ENCODE data around the gene AASS.

AASS gene

GRCh38 chr7:122103064-122103463 is 41.0 kb downstream of the AASS start:
- H3K36me3 ChIP-seq (replicated peaks): no peaks in the 10 kb centered on the region
- in situ Hi-C loops (cut with HindIII; ENCODE audit: low pct_ligation_motif_present, low sequenced_read_pairs): no loop called here
- no peak for TF ChIP-seq CTCF (IDR thresholded peaks at IDR 0.05; ENCODE audit: low read depth, low read length, missing control alignments)
- no peaks in the 10 kb centered on the region for H3K27me3 ChIP-seq (replicated peaks)
- H3K4me3 ChIP-seq (ENCODE audit: low read depth, low read length): no peak overlapping the region
- no peak for DNase-seq
- H3K27ac ChIP-seq: no peak overlapping the region

GRCh38 chr7:122100021-122100420 is 44.0 kb downstream of the AASS start:
- Histone ChIP-seq H3K4me3 (ENCODE audit: low read depth, low read length) (no peak overlapping the region), H3K27me3 (replicated peaks) (no peaks in the 10 kb centered on the region), H3K36me3 (replicated peaks) (no peaks in the 10 kb centered on the region), H3K27ac (no peak overlapping the region)
- no peak for TF ChIP-seq CTCF (IDR thresholded peaks at IDR 0.05; ENCODE audit: low read depth, low read length, missing control alignments)
- no peak for DNase-seq
- in situ Hi-C loops (cut with HindIII; ENCODE audit: low pct_ligation_motif_present, low sequenced_read_pairs): no loop called here

DNA sequence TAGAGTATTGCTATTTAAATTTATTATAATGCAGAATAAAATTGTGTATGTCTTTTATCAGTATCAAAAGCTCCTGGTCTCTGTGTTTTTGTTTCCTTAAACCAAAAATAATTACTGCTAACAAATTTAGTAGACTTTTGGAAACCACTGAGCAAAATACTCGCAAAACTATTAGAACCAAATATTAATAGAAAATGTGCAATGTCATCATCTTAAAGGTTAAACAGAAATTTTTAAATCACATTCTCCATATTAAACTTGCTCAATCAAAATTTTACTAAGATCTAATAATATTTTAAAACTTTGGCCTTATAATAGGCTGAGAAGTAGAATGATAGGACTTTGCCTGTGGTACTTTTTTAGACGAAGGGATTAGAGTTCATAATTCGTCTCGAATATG is 48.4 kb downstream of the AASS start:
- Histone ChIP-seq H3K27ac (no peak overlapping the region), H3K27me3 (replicated peaks) (no peaks in the 10 kb centered on the region), H3K36me3 (replicated peaks) (no peaks in the 10 kb centered on the region), H3K4me3 (ENCODE audit: low read depth, low read length) (no peak overlapping the region)
- no peak for TF ChIP-seq CTCF (IDR thresholded peaks at IDR 0.05; ENCODE audit: low read depth, low read length, missing control alignments)
- in situ Hi-C loops (cut with HindIII; ENCODE audit: low pct_ligation_motif_present, low sequenced_read_pairs): no loop called here
- DNase-seq: no peak

DNA sequence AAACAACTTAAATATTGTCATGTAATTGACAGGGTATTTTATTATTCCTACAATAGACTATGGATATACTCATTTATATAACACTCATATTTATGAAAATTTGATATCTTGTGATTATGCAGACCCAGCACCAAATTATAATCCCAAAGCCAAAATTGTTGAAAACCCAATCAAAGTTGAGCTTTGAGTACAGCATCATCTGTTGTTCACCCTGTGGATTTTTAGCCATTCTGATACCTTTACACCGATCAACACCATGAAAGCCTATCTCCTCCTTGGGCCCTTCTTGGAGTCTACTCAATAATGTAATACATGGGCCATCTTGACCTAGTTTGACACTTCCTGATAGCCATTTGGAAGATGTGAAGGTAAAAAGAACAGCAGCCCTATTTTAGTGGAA is 49.5 kb downstream of the AASS start:
- H3K36me3 ChIP-seq (replicated peaks): no peaks in the 10 kb centered on the region
- TF ChIP-seq CTCF (IDR thresholded peaks at IDR 0.05; ENCODE audit: low read depth, low read length, missing control alignments): no peak
- no peak overlapping the region for H3K27ac ChIP-seq
- no peak for DNase-seq
- no peak overlapping the region for H3K4me3 ChIP-seq (ENCODE audit: low read depth, low read length)
- in situ Hi-C loops (cut with HindIII; ENCODE audit: low pct_ligation_motif_present, low sequenced_read_pairs): no loop called here
- no peaks in the 10 kb centered on the region for H3K27me3 ChIP-seq (replicated peaks)

- no peak overlapping the region for H3K27ac ChIP-seq
- H3K36me3 ChIP-seq (replicated peaks): no peaks in the 10 kb centered on the region
- H3K27me3 ChIP-seq (replicated peaks): no peaks in the 10 kb centered on the region
- peak; percentile 93 for TF ChIP-seq CTCF (IDR thresholded peaks at IDR 0.05; ENCODE audit: low read depth, low read length, missing control alignments)
- DNase-seq: peak; percentile 83
- in situ Hi-C loops (cut with HindIII; ENCODE audit: low pct_ligation_motif_present, low sequenced_read_pairs): no loop called here
- H3K4me3 ChIP-seq (ENCODE audit: low read depth, low read length): no peak overlapping the region
Measured at GRCh38 chr7:122092964-122093797, 50.9 kb downstream of the AASS start.

DNA sequence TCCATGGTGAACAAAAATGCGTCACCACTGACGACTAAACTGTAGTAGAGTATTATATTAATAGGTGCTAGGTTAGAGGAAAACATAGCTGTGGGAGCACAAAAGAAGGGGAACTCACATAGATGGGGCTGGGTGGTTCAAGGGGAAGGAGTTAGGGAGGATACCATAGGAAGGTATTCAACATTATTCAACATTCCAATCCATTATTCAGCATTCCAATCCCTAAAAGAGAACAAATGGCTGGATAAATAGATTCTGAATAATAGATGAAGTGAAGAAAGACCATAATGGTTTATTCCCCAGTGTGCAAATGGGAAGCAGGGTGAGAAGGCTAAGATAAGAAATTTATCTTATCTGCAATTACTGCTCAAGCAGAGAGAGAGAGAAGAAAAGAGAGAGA is 61.4 kb downstream of the AASS start:
- Histone ChIP-seq H3K36me3 (replicated peaks) (peaks cover 4% of the 10 kb centered on the region), H3K4me3 (ENCODE audit: low read depth, low read length) (no peak overlapping the region), H3K27ac (no peak overlapping the region), H3K27me3 (replicated peaks) (no peaks in the 10 kb centered on the region)
- TF ChIP-seq CTCF (IDR thresholded peaks at IDR 0.05; ENCODE audit: low read depth, low read length, missing control alignments): no peak
- no peak for DNase-seq
- in situ Hi-C loops (cut with HindIII; ENCODE audit: low pct_ligation_motif_present, low sequenced_read_pairs): no loop called here
